NCI-H69 (cell line): ENCODE results near the gene SMAD3.
A peak's percentile ranks its signal among the peaks of the same experiment; 100 is the strongest.

ENCODE experiments used
- DNase-seq: peaks from one replicate; lab custom pipeline; 2025; lab: John Stamatoyannopoulos, UW

The SMAD3 gene

DNA sequence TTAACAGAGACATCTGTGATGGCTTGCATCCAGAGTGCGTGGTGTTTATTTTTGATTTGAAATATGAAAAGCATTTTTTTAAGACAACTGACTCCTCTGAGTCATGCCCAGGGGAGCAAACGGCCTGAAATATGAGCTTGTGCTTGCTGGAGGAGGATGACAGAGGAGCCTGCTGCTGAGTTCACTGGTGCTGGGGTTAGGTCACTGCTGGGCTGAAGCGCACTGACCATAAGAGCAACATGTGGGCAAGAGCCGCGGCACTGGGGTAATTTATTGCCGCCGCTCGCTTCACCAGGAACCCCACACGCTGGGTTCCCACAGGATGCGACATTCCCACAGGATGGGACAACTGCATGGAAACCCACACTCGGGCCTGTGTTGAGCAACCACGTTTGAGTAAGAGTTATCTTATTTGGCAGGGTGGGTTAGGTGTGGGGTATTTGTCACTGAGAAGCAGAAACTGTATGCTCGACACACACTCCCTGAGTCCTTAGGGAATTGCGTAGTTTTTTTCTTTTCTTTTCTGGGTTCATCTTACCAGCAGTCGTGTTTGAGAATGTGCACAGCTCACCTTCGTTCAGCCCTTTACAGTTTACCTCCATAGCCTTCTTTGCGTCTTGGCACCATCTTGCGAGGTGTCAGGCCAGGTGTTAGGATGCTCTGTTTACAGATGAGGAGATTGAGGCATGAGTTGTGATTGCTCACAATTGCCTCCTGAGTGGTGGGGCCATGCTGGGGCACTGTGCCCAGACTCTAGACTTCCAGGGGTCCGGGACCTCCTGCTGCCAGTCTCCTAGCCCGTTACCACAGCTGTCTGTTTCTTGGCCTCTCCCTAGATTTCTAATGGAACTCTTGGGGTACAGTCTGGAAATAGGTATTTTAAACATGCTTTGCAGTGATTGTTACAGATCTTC, 60.4 kb downstream of the SMAD3 start:
- peak; percentile 77 for DNase-seq

DNA sequence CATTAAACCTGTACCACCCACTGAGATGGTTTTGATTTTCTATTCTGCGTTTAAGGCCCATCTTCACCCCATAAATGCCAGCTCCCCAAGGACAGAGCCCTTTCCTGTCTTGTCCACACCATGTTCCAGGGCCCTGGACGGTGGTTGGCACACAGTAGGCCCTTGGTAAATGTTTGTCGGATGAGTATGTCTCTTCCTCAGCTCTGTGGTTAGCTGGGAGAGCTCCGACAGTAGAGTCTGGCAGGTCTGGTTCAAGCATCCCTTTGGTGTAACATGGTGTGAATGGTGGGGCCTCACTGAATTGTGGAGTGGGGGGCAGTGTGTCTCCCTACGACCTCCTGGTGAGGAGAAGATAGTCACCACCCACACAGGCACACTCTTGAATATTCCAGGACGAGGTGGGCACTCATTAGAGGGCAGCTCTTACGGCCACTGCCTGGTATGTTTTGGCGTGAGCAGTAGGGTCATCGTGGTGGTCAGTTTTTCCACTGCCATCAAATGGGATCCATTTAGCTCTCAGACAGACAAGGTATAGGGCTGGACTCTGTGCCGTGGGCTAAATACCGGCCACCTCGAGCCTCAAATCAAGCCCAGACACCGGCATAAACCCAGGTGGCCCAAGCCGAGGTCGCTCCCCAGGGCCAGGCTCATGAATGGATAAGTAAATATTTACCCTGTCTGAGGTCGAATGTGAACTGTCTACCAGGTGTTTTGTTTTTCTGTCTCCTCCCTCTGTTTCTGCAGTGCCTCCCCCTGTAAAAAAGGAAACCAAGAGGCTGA, 61.3 kb downstream of the SMAD3 start:
- peak; percentile 80 for DNase-seq

- no peak for DNase-seq
These were observed 61.9 kb downstream of the SMAD3 start for GRCh38 chr15:67127331-67127664.

DNA sequence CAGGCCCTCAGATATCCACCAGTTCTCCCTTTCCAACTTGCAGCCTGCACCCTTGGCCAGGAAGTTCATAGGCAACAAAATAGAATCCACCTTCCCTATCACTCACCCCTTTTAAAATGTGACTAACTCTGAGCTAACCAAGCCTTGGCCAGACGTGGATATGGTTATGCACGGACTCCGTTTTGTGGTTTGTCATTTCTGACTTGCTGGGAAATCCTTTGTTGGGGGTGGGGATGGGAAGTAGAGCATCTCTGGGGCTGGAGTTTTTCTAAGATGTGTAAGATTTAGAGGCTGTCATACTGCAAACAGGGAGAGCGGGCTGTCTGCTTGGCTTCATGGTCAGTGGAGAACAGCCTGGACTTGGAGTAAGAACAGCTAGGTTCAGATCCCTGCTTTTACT, 62.6 kb downstream of the SMAD3 start:
- DNase-seq = no peak

- no peak for DNase-seq
These were observed 64.8 kb downstream of the SMAD3 start for GRCh38 chr15:67130166-67130565.

GRCh38 chr15:67130673-67131601, 65.5 kb downstream of the SMAD3 start:
- no peak for DNase-seq

DNA sequence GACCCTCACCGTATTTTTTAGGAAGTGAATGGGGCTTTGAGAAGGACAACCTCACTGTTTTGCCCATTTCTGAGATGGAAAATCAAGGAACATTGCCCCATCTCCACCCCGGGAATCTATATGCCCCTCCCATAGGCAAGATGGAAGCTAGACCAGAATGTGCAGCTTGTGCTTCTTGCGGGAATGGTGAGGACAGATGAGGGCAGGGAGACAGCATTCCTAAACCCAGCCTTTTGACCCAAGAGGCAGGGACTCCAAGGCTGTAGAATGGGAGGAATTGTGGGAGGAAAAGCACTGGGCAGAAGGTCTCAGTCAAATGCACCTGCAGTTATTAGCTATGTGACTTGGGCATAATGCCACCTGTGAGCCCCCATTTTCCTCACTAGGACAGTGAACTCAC, 66.9 kb downstream of the SMAD3 start:
- DNase-seq = no peak

- no peak for DNase-seq
These were observed 67.6 kb downstream of the SMAD3 start for GRCh38 chr15:67133026-67133425.

DNA sequence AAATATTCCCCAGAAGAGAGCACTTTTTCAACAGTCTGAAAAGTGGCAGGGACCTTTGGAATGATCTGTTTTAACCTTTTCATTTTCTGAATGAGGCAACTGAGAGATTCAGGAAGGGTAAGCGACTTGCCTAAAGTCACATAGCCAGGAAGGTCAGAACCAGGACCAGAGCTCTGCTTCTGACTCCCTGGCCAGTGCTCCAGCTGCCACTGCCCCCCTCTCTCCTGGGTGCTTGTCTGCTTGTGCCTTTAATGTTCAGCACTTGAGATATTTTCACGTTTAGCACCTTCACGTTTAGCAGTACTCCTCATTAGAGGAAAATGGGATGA, 68.3 kb downstream of the SMAD3 start:
- DNase-seq = no peak

GRCh38 chr15:67134067-67134838, 68.9 kb downstream of the SMAD3 start:
- no peak for DNase-seq

DNA sequence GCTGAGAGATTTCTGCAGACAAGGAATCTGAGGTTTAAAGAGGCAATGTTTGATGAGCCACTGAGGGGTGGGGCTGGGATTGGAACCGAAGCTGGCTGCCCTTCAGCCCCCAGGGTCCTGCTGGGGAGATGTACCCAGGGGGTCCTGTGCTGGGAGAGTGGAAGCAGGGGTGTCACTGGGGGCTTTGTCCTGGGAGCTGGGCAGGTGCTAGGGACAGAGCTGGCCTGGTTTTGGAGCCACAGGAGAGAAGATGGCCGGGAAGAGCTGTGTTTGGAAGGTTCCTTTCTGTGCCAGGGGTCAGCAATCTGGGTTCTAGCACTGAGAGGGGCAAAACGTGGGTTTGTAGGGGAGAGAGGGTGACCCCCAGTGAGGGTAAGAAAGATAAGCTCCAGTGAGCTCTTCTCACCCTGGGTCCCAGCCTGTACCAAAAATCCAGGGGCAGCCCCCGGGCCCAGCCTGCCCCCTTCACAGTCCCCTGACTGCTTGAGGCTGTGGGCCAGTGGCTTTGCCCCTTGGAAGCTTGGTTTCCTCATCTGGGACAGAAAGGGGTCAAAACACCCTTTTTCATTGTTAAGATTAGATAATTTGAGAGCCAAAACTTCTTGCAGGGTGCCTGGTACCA, 69.6 kb downstream of the SMAD3 start:
- DNase-seq = no peak

DNA sequence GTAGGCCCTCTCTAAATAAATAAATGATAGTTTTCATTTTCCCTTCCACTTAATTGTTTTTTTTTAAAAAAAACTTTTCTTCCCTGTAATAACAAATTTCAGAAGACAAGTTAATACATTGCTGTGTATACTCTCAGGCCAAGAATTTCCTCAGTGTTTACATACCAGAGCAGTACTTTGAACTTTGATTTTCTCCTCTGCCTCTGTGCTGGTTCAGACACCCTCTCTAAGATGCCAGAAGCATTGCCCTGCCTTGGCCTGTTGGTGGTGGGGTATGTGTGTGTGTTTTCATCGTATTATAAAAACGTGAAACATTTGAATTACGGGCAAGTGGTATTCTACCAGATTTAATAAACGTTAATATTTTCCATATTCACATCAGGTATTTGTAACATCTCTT, 70.1 kb downstream of the SMAD3 start:
- DNase-seq = no peak

- DNase-seq = no peak
These were observed 71.4 kb downstream of the SMAD3 start for GRCh38 chr15:67136802-67137201.

DNA sequence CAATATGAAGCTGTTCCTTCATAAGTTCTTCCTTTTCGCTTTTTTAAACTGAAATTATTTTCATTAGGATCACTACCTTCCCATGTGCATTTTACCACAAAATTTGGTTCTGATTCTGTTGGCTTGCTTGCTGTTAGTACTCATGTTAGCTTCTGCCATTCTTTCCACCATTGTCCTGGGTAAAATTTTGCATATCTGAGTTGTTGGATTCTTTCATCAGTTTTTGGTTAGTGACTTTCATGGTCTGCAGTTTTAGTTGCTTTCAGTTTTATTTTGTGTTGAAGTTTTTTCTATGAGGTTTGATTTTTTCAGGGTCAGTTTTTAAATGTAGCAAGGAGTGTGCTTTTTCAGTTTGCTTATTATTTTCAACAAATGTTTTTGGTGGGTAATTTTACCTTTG, 71.9 kb downstream of the SMAD3 start:
- DNase-seq = no peak

- DNase-seq = peak; percentile 37
These were observed 72.8 kb downstream of the SMAD3 start for GRCh38 chr15:67137951-67138848.

DNA sequence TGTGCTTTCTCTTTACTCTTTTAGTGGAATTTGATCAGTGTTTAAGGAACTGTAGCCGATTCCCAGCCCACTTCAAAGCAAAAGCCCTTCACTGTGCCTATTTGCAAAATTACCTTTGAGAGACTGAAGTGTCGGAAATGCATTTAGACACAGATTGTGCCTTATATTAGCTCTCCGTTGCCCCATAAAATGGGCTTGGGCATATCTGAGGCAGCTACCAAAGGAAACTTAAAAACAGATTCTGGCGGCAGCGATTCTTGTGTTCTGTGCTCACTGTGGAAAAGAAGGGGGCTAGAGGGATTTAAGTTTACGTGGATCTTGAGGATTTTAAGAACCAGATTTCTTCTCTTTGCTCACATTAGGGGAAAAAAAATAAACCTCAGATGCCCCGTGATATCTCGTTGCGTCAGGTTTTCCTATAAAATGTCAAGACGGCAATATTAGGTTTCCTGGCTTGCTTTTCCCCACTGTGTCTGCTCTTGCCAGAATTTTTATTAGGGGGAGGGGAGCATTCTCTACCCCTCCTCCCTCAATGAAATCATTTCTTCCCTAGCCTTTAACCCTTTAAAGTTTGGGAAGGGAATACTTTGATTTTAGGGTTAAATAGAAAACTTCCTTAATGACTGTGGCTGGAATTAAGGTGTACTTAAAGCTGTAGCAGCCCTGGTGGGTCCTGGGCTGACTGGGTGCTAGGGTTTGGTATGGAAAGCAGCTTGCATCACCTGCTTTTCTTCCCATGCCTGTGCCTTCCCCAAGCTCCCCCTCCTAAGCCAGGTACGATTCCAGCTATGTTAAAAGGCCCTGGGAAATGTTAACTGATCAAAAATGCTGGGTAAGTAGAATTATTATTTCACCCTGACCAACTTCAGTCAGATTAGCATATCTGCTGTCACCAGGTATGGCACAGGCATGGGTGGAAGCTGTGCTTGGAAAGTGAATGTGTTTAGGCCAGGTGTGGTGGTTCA, 73.8 kb downstream of the SMAD3 start:
- no peak for DNase-seq

DNA sequence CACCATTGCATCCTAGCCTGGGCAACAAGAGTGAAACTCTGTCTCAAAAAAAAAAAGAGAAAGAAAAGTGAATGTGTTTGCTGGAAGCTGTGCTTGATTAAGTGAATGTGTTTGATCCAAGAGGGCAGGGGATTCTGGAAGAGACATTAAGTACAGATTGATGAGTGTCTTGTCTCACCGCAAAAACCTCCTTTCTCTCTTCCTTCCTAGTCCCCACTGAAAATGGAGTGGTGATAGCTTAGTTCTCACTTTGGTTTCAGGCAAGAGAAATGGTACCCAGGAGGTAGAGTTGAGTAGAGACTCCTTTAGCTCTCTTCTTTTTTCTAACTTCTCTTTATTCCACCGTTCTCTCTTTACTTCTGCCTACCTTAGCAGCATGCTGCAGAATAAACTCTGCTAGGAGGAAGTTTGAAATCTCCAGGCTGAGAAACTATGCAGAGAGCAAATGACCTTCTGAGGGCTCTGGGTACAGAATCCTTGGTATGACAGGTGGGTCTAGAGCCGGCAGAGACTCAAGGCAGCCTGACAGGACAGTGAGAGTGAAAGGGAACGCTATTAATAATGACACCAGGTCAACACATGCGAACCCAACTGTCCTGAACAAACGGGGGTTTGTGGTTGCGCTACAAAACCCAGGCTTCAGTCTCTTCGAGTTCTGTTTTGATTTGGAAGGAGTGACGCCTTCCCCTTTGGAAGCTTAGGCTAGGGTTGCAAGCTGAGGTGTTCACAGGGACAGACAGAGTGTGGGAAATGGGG, 74.9 kb downstream of the SMAD3 start:
- DNase-seq = no peak

DNA sequence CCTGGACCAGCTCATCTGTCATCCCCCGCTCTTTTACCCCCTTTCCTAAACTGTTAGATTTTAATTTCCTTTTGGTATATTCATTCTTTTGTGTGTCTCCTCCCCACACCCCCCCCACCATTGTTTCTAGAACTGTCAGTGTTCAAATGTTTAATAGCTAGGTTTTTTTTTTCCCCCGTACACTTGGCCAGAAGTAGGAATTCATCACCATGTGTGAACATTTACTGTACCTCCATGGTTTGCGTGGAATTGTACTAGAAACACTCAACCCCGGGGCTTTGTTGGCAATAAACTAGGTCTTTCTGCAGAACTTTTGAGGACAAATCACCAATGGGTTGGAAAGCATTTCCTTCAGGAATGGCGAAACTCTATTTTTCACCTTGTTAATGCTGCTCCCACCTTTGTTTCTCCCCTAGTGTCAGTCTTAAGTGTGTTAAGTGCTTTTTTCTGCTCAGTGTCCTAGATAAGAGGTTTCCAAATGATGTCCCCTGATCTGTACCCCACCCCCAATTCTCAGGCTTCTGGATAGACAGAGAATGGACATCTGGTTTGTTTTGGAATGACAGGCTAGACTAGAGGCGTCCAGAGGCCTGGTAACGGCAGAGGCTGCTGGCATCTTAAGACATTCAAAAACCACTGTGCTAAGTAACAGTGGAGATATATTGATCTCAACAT, 76.8 kb downstream of the SMAD3 start:
- no peak for DNase-seq
